HL-60 (cell line): ENCODE results near the gene CRHBP.

Experiments
- GABPA ChIP-seq: IDR thresholded peaks from 2 replicates; pipeline ENCODE4 v1.6.1; 2012; ENCODE audit warnings: low read depth
- POLR2AphosphoS5 ChIP-seq: IDR thresholded peaks from 2 replicates; pipeline ENCODE4 v1.6.1; 2012; ENCODE audit warnings: low read depth
- REST ChIP-seq: IDR thresholded peaks from 2 replicates; pipeline ENCODE4 v1.6.1; 2012; ENCODE audit warnings: low read depth; ENCODE audit not compliant: insufficient replicate concordance
- TF ChIP-seq, protein P1 (sequence below): IDR thresholded peaks from one replicate; pipeline ENCODE4 v1.5.1; 2011; ENCODE audit warnings: low read length, control low read depth, inconsistent platforms; ENCODE audit not compliant: insufficient read depth

DNA sequence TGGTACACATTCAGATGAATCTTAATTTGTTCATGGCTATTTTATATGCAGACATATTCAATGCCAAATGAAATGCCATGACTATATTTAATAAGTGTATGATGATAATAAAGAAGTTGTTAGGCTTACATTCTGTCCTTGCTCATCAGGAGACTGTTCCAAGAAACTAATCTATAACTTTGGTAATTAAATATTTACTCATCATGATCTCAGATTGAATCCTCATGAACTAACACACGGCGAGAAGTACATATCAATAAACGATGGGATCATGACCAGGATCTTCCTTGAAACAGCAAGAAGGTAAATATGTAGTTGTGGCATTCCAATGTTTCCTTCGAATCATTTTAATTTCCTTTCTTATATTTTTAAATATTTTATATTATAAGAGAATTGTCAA is 64.8 kb downstream of the CRHBP start:
- TF ChIP-seq POLR2AphosphoS5 (no peak), REST (no peak), GABPA (no peak)
- TF ChIP-seq, protein P1, sequence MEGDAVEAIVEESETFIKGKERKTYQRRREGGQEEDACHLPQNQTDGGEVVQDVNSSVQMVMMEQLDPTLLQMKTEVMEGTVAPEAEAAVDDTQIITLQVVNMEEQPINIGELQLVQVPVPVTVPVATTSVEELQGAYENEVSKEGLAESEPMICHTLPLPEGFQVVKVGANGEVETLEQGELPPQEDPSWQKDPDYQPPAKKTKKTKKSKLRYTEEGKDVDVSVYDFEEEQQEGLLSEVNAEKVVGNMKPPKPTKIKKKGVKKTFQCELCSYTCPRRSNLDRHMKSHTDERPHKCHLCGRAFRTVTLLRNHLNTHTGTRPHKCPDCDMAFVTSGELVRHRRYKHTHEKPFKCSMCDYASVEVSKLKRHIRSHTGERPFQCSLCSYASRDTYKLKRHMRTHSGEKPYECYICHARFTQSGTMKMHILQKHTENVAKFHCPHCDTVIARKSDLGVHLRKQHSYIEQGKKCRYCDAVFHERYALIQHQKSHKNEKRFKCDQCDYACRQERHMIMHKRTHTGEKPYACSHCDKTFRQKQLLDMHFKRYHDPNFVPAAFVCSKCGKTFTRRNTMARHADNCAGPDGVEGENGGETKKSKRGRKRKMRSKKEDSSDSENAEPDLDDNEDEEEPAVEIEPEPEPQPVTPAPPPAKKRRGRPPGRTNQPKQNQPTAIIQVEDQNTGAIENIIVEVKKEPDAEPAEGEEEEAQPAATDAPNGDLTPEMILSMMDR = no peak
